Prostate gland (tissue), 2 donors: ENCODE results near the gene MMP14.

Experiments used
- POLR2AphosphoS5 ChIP-seq: sonication (generic); formaldehyde crosslinking; IDR thresholded peaks from one replicate; pipeline ENCODE4 v1.6.1; 2017; ENCODE audit warnings: antibody characterized with exemption
- TF ChIP-seq, protein P1 (sequence below), 4 experiments: fragments of 200-600 bp in 2 of 4; fragments of 450-650 bp in 2 of 4; sonication (generic) in 2 of 4; IDR thresholded peaks; 1 replicate in 3 of 4; 2 replicates in 1 of 4; pipeline ENCODE4 v1.5.1; 2016 to 2019; ENCODE audit warnings: antibody characterized with exemption in 4 of 4, mild to moderate bottlenecking in 2 of 4, moderate library complexity in 2 of 4

GRCh38 chr14:22792158-22792557 is 44.2 kb upstream of the MMP14 start:
- TF ChIP-seq, protein P1, sequence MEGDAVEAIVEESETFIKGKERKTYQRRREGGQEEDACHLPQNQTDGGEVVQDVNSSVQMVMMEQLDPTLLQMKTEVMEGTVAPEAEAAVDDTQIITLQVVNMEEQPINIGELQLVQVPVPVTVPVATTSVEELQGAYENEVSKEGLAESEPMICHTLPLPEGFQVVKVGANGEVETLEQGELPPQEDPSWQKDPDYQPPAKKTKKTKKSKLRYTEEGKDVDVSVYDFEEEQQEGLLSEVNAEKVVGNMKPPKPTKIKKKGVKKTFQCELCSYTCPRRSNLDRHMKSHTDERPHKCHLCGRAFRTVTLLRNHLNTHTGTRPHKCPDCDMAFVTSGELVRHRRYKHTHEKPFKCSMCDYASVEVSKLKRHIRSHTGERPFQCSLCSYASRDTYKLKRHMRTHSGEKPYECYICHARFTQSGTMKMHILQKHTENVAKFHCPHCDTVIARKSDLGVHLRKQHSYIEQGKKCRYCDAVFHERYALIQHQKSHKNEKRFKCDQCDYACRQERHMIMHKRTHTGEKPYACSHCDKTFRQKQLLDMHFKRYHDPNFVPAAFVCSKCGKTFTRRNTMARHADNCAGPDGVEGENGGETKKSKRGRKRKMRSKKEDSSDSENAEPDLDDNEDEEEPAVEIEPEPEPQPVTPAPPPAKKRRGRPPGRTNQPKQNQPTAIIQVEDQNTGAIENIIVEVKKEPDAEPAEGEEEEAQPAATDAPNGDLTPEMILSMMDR (IDR thresholded peaks at IDR 0.05) = no peak
- TF ChIP-seq POLR2AphosphoS5 = no peak
